ENCODE measurements around the gene AAK1. TPM values are rescaled to one million over a fixed set of nuclear protein-coding genes. Genes with fewer than 3 reads are reported as not detected.

The AAK1 gene
- total RNA-seq, 1 experiment from 2014 or later: 40.5 TPM

- Histone ChIP-seq H3K9me3 (ENCODE audit: low read depth, low read length, poor library complexity, severe bottlenecking) (no peaks in the 10 kb centered on the region), H3K4me3 (ENCODE audit: low read depth, low read length, poor library complexity, severe bottlenecking) (no peak overlapping the region), H3K36me3 (ENCODE audit: insufficient read depth, low read length, poor library complexity, severe bottlenecking) (no peaks in the 10 kb centered on the region), H3K27me3 (replicated peaks; ENCODE audit: insufficient read depth, low read depth, low read length, poor library complexity) (no peaks in the 10 kb centered on the region), H3K4me1 (ENCODE audit: insufficient read depth, low read length, poor library complexity, severe bottlenecking) (peaks cover 4% of the 10 kb centered on the region), H3K27ac (ENCODE audit: low read depth, low read length, poor library complexity, severe bottlenecking) (no peak overlapping the region)
- ChIA-PET CTCF (no interaction called here), POLR2A (ENCODE audit: low non-redundant PET) (no interaction called here)
- TF ChIP-seq EZH2 (IDR thresholded peaks at IDR 0.05; ENCODE audit: borderline replicate concordance, low read depth, low read length, poor library complexity, severe bottlenecking): no peak
- TF ChIP-seq, protein P1, sequence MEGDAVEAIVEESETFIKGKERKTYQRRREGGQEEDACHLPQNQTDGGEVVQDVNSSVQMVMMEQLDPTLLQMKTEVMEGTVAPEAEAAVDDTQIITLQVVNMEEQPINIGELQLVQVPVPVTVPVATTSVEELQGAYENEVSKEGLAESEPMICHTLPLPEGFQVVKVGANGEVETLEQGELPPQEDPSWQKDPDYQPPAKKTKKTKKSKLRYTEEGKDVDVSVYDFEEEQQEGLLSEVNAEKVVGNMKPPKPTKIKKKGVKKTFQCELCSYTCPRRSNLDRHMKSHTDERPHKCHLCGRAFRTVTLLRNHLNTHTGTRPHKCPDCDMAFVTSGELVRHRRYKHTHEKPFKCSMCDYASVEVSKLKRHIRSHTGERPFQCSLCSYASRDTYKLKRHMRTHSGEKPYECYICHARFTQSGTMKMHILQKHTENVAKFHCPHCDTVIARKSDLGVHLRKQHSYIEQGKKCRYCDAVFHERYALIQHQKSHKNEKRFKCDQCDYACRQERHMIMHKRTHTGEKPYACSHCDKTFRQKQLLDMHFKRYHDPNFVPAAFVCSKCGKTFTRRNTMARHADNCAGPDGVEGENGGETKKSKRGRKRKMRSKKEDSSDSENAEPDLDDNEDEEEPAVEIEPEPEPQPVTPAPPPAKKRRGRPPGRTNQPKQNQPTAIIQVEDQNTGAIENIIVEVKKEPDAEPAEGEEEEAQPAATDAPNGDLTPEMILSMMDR (conservative IDR thresholded peaks at IDR 0.05; ENCODE audit: low read depth, low read length): no peak
- intact Hi-C loops (cut with micrococcal nuclease; ENCODE audit: unreplicated experiment): no loop called here
- no peak for DNase-seq (ENCODE audit: low spot score)
- no TSS peak for BruUV-seq (replicated peaks)
Measured at GRCh38 chr2:69434753-69435152, 208.8 kb downstream of the AAK1 start.

GRCh38 chr2:69429491-69430183 is 213.9 kb downstream of the AAK1 start:
- H3K36me3 ChIP-seq (ENCODE audit: insufficient read depth, low read length, poor library complexity, severe bottlenecking): peaks cover 3% of the 10 kb centered on the region
- no peaks in the 10 kb centered on the region for H3K9me3 ChIP-seq (ENCODE audit: low read depth, low read length, poor library complexity, severe bottlenecking)
- H3K27ac ChIP-seq (ENCODE audit: low read depth, low read length, poor library complexity, severe bottlenecking): no peak overlapping the region
- H3K4me3 ChIP-seq (ENCODE audit: low read depth, low read length, poor library complexity, severe bottlenecking): no peak overlapping the region
- H3K4me1 ChIP-seq (ENCODE audit: insufficient read depth, low read length, poor library complexity, severe bottlenecking): no peaks in the 10 kb centered on the region
- BruUV-seq (replicated peaks): no TSS peak
- TF ChIP-seq EZH2 (IDR thresholded peaks at IDR 0.05; ENCODE audit: borderline replicate concordance, low read depth, low read length, poor library complexity, severe bottlenecking): no peak
- TF ChIP-seq, protein P1 (conservative IDR thresholded peaks at IDR 0.05; ENCODE audit: low read depth, low read length): no peak
- intact Hi-C loops (cut with micrococcal nuclease; ENCODE audit: unreplicated experiment): no loop called here
- H3K27me3 ChIP-seq (replicated peaks; ENCODE audit: insufficient read depth, low read depth, low read length, poor library complexity): no peaks in the 10 kb centered on the region
- no peak for DNase-seq (ENCODE audit: low spot score)
- POLR2A ChIA-PET (ENCODE audit: low non-redundant PET): no interaction called here
- CTCF ChIA-PET: no interaction called here

DNA sequence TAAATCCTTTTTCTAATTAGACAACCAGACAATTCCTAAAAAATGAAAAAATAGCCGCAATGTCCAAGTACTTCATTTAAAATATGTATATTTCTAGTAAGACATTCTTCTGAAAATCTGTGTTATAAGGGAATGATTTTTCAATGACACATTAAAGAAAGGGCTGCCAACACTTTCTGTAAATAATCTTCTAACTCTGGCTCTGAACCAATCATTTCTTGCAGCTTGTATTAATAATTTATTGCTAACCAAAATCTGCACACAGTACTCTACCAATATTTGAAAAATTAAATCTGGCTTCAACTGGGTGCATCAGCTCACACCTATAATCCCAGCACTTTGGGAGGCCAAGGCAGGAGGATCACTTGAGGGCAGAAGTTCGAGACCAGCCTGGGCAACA is 214.6 kb downstream of the AAK1 start:
- Histone ChIP-seq H3K9me3 (ENCODE audit: low read depth, low read length, poor library complexity, severe bottlenecking) (no peaks in the 10 kb centered on the region), H3K27me3 (replicated peaks; ENCODE audit: insufficient read depth, low read depth, low read length, poor library complexity) (no peaks in the 10 kb centered on the region), H3K4me3 (ENCODE audit: low read depth, low read length, poor library complexity, severe bottlenecking) (no peak overlapping the region), H3K36me3 (ENCODE audit: insufficient read depth, low read length, poor library complexity, severe bottlenecking) (peaks cover 3% of the 10 kb centered on the region), H3K27ac (ENCODE audit: low read depth, low read length, poor library complexity, severe bottlenecking) (no peak overlapping the region), H3K4me1 (ENCODE audit: insufficient read depth, low read length, poor library complexity, severe bottlenecking) (no peaks in the 10 kb centered on the region)
- no peak for TF ChIP-seq EZH2 (IDR thresholded peaks at IDR 0.05; ENCODE audit: borderline replicate concordance, low read depth, low read length, poor library complexity, severe bottlenecking)
- TF ChIP-seq, protein P1 (conservative IDR thresholded peaks at IDR 0.05; ENCODE audit: low read depth, low read length): no peak
- intact Hi-C loops (cut with micrococcal nuclease; ENCODE audit: unreplicated experiment): no loop called here
- ChIA-PET POLR2A (ENCODE audit: low non-redundant PET) (no interaction called here), CTCF (no interaction called here)
- BruUV-seq (replicated peaks): no TSS peak
- no peak for DNase-seq (ENCODE audit: low spot score)

All from A673 (cell line).